Smooth muscle cell (in vitro differentiated cells): Measurements from ENCODE around the gene DDI2. TPM values are rescaled to one million over a fixed set of nuclear protein-coding genes. Genes with fewer than 3 reads are reported as not detected.

ENCODE experiments used
- DNase-seq: peaks from one replicate; lab custom pipeline; 2025; ENCODE audit not compliant: unreplicated experiment; lab: John Stamatoyannopoulos, UW
- H2AFZ ChIP-seq: fragments of 200-600 bp; sonication (generic); 2 replicates; pipeline ENCODE4 v1.6.0; 2016; ENCODE audit warnings: antibody characterized with exemption, low read depth, mild to moderate bottlenecking
- H3F3A ChIP-seq: fragments of 200-600 bp; sonication (generic); 2 replicates; pipeline ENCODE4 v1.6.0; 2017; ENCODE audit warnings: antibody characterized with exemption, low read depth
- H3K27ac ChIP-seq: fragments of 200-600 bp; sonication (generic); 2 replicates; pipeline ENCODE4 v1.5.1; 2016; ENCODE audit warnings: low read depth, mild to moderate bottlenecking
- H3K27me3 ChIP-seq: fragments of 200-600 bp; sonication (generic); 2 replicates; pipeline ENCODE4 v1.6.1; 2016; ENCODE audit warnings: low read depth, mild to moderate bottlenecking
- H3K36me3 ChIP-seq: fragments of 200-600 bp; sonication (generic); 2 replicates; pipeline ENCODE4 v1.5.1; 2016; ENCODE audit warnings: low read depth
- H3K4me1 ChIP-seq: fragments of 200-600 bp; sonication (generic); 2 replicates; pipeline ENCODE4 v1.5.1; 2016; ENCODE audit warnings: low read depth
- H3K4me2 ChIP-seq: fragments of 200-600 bp; sonication (generic); 2 replicates; pipeline ENCODE4 v1.6.0; 2016; ENCODE audit warnings: mild to moderate bottlenecking
- H3K4me3 ChIP-seq: fragments of 200-600 bp; sonication (generic); 2 replicates; pipeline ENCODE4 v1.5.1; 2016; ENCODE audit warnings: mild to moderate bottlenecking
- H3K79me2 ChIP-seq: fragments of 200-600 bp; sonication (generic); 2 replicates; pipeline ENCODE4 v1.6.0; 2016; ENCODE audit warnings: low read depth, mild to moderate bottlenecking
- H3K9ac ChIP-seq: fragments of 200-600 bp; sonication (generic); 2 replicates; pipeline ENCODE4 v1.6.0; 2016; ENCODE audit warnings: low read depth
- H3K9me3 ChIP-seq: fragments of 200-600 bp; sonication (generic); replicated peaks from 2 replicates; pipeline ENCODE4 v1.5.1; 2016; ENCODE audit warnings: low read depth
- H4K20me1 ChIP-seq: fragments of 200-600 bp; sonication (generic); 2 replicates; pipeline ENCODE4 v1.6.0; 2016; ENCODE audit warnings: low read depth
- WGBS: methylation state at CpG from one replicate; pipeline ENCODE4 v1.1.7; 2016; ENCODE audit warnings: low lambda C conversion rate; 5-methylcytosine and 5-hydroxymethylcytosine counted together
- polyA plus RNA-seq: library from polyadenylated mRNA; unstranded; fragments of >200 nt; fragmentation: Nextera tagmentation; extraction: Ambion mirVana; gene quantifications from 2 replicates; pipeline ENCODE4 v1.2.1, GENCODE V29; 2016
- total RNA-seq: library from RNA; depleted of rRNA; stranded (reverse); fragments of >200 nt; gene quantifications from 2 replicates; pipeline ENCODE4 v1.2.3, GENCODE V29; 2014
- TF ChIP-seq, protein P1 (sequence below): fragments of 200-600 bp; sonication (generic); IDR thresholded peaks from 2 replicates; pipeline ENCODE4 v1.5.1; 2017; ENCODE audit warnings: borderline replicate concordance, mild to moderate bottlenecking, antibody characterized with exemption; ENCODE audit not compliant: insufficient read depth, poor library complexity, severe bottlenecking

The DDI2 gene
- total and polyA plus RNA-seq, 2 experiments from 2014 or later, result 3.5 to 10.9 TPM

DNA sequence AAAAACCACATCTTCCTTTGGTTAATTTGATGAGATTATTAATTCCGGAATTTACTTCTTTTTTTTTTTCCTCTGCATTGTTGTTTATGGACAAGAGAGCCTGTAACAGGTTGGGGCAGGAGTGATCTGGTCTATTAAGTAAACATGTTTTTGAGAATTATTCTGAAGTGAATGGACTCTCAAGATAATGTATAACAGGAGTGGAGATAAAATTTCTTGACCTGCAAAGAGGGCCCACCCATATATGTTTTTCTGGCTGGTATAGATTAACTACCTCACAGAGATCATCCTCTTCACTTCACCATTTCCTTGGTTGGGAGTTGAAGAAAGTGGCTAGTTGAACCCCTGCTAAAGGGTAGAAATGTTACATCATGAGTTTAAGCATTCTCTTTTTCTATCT is 10.7 kb downstream of the DDI2 start:
- TF ChIP-seq, protein P1, sequence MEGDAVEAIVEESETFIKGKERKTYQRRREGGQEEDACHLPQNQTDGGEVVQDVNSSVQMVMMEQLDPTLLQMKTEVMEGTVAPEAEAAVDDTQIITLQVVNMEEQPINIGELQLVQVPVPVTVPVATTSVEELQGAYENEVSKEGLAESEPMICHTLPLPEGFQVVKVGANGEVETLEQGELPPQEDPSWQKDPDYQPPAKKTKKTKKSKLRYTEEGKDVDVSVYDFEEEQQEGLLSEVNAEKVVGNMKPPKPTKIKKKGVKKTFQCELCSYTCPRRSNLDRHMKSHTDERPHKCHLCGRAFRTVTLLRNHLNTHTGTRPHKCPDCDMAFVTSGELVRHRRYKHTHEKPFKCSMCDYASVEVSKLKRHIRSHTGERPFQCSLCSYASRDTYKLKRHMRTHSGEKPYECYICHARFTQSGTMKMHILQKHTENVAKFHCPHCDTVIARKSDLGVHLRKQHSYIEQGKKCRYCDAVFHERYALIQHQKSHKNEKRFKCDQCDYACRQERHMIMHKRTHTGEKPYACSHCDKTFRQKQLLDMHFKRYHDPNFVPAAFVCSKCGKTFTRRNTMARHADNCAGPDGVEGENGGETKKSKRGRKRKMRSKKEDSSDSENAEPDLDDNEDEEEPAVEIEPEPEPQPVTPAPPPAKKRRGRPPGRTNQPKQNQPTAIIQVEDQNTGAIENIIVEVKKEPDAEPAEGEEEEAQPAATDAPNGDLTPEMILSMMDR, result no peak
- peaks cover 8% of the 10 kb centered on the region for H3F3A ChIP-seq
- no peak for DNase-seq
- no peak overlapping the region for H3K9ac ChIP-seq
- peaks cover 26% of the 10 kb centered on the region for H3K79me2 ChIP-seq
- peak overlapping the region; percentile 20 for H3K4me2 ChIP-seq
- no peaks in the 10 kb centered on the region for H3K9me3 ChIP-seq
- no peak overlapping the region for H3K4me3 ChIP-seq
- no peaks in the 10 kb centered on the region for H3K27me3 ChIP-seq
- peak overlapping the region; percentile 41 for H3K27ac ChIP-seq
- no peaks in the 10 kb centered on the region for H3K36me3 ChIP-seq
- no peak overlapping the region for H2AFZ ChIP-seq
- WGBS, result 61% methylated on average over 1 of the region's 1 CpG
- no peaks in the 10 kb centered on the region for H3K4me1 ChIP-seq
- peaks cover 64% of the 10 kb centered on the region for H4K20me1 ChIP-seq

DNA sequence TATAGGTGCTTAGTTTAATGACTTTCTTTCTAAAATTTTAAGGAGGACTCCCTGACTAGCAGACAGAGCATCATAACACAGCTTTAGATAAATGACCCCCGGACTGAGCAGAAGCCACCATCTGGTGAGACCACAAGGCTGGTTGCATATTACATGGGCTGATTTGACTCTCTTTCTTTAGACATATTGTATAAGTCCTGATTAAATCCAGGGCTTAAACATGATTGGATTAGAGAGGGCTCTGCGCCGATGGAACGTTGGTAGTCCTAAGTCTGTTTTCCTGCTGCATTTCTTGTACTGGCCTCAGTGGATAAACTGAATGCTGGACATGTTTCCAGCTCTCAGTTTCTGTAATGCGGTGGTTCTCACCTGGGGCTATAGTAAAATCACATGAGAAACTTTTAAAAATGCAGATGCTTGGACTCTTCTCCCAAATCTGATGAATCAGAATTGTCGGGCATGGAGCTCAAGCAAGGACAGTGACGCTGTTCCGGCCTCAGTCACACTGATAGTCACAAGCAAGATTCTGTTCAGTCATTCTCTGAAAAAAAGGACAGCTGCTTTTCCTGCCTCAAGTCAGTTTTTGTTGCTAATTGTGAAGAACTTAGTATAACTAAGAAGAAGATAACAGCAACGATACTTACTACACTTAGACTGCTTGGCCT is 16.6 kb downstream of the DDI2 start:
- 89% methylated on average over 9 of the region's 9 CpGs for WGBS
- H3K36me3 ChIP-seq, result peaks cover 17% of the 10 kb centered on the region
- H3K9ac ChIP-seq, result no peak overlapping the region
- H3K4me2 ChIP-seq, result no peak overlapping the region
- H3K27me3 ChIP-seq, result no peaks in the 10 kb centered on the region
- H3K4me3 ChIP-seq, result no peak overlapping the region
- no peak for DNase-seq
- no peak overlapping the region for H3K27ac ChIP-seq
- TF ChIP-seq, protein P1, result no peak
- no peaks in the 10 kb centered on the region for H3K9me3 ChIP-seq
- no peak overlapping the region for H2AFZ ChIP-seq
- H4K20me1 ChIP-seq, result peaks cover 11% of the 10 kb centered on the region
- H3K4me1 ChIP-seq, result no peaks in the 10 kb centered on the region
- no peaks in the 10 kb centered on the region for H3F3A ChIP-seq
- H3K79me2 ChIP-seq, result no peaks in the 10 kb centered on the region

DNA sequence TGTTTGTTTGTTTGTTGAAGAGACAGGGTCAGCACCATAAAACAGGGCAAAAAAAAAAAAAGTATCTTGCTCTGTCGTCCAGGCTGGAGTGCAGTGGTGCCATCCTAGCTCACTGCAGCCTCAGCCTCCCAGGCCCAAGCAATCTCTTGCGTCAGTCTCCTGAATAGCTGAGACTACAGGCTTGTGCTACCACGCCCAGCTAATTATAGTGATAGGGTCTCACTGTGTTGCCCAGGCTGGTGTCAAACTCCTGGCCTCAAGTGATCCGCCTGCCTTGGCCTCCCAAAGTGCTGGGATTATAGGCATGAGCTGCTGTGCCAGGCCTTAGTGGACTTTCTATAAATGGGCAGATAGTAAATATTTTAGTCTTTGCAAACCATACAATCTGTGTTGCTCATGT is 19.2 kb downstream of the DDI2 start:
- H3K9me3 ChIP-seq, result no peaks in the 10 kb centered on the region
- no peaks in the 10 kb centered on the region for H3K4me1 ChIP-seq
- WGBS, result 96% methylated on average over 4 of the region's 4 CpGs
- DNase-seq, result no peak
- H3K36me3 ChIP-seq, result peaks cover 17% of the 10 kb centered on the region
- H3K79me2 ChIP-seq, result no peaks in the 10 kb centered on the region
- H3K4me2 ChIP-seq, result no peak overlapping the region
- TF ChIP-seq, protein P1, result no peak
- no peak overlapping the region for H3K9ac ChIP-seq
- H3K4me3 ChIP-seq, result no peak overlapping the region
- no peak overlapping the region for H3K27ac ChIP-seq
- H4K20me1 ChIP-seq, result no peaks in the 10 kb centered on the region
- no peaks in the 10 kb centered on the region for H3F3A ChIP-seq
- no peaks in the 10 kb centered on the region for H3K27me3 ChIP-seq
- no peak overlapping the region for H2AFZ ChIP-seq

DNA sequence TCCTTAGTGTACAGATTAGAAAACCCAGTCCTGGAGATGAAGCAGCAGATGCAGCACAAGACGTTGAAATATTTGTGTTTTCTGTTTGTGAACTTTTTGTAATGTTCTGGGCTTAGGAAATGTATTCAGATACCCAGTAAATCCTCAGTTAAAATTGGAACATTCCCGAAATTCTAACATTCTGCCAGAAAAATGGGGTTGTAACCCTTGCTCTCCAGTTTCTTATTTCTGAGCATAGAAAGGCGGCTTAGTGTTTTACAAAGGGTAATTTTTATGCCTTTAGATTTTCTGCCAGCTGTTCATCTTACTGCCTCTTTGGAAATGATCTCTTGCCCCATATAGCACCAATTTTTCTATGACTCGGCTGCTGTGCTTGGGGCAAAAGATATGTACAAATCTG is 20.6 kb downstream of the DDI2 start:
- TF ChIP-seq, protein P1, result no peak
- no peaks in the 10 kb centered on the region for H4K20me1 ChIP-seq
- H3K36me3 ChIP-seq, result peaks cover 17% of the 10 kb centered on the region

More for the DNA sequence above, 20.6 kb downstream of the DDI2 start:
- H3K27ac ChIP-seq, result no peak overlapping the region
- no peak overlapping the region for H3K9ac ChIP-seq
- no peaks in the 10 kb centered on the region for H3K79me2 ChIP-seq
- H3K4me2 ChIP-seq, result no peak overlapping the region
- H2AFZ ChIP-seq, result no peak overlapping the region
- no peaks in the 10 kb centered on the region for H3K4me1 ChIP-seq
- 95% methylated on average over 4 of the region's 4 CpGs for WGBS
- H3K4me3 ChIP-seq, result no peak overlapping the region
- no peak for DNase-seq
- H3K27me3 ChIP-seq, result no peaks in the 10 kb centered on the region
- H3F3A ChIP-seq, result no peaks in the 10 kb centered on the region
- H3K9me3 ChIP-seq, result no peaks in the 10 kb centered on the region
